ENCODE results near the gene HS1BP3. TPM values are rescaled to one million over a fixed set of nuclear protein-coding genes. Genes with fewer than 3 reads are reported as not detected.
A peak's percentile ranks its signal among the peaks of the same experiment; 100 is the strongest.

Gene HS1BP3
- total and polyA plus RNA-seq, 2 of the 13 experiments (the other 11 are each of a cell fraction or from before 2014, with no cell fraction given): 15.2 to 22.0 TPM

DNA sequence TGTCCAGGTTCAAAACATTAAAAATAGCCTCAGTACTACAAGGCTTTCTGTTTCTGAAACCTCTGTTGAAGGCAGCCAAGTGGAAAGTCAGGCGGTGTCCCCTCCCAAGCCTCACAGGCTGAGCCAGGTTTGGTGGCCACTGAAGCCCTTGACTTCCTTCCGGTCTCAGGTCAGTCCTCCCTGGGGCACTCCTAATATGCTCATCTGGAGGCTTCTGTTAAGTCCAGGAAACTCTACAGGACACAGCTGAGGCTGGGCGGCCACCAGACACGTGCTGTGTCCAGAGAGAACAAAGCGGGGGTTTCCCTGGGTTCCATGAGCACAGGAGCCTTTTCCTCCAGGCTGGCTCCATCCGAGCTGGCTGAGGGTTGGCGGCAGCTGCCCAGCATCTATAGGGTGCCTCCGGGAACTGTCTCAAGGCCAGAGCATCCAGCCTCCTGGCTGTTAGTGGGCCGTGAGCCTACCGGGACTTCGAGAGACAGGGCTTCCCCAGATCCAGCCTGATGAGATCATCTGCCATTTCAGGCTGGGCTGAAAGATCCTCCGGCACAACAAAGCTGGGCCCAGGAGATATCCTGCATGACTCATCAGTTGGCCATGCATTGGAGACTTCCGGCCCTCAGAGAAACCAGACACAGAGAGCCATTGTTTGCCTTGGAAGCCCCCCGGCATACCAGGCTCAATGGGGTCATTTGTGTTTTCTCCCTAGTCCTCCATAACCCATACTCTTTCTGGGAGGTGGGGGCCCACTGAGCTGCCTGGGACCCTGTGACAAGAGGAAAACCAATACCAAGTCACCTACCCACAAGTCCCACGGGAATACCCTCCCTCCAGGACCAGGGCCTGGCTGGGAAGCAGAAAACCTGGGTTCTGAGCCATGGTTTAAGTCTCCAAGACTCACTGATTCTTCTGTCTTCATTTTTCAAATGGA, 71.7 kb downstream of the HS1BP3 start (continued):
- TF ChIP-seq ZNF589 (CRISPR knock-in tag; conservative IDR thresholded peaks at IDR 0.05): 0 out of 2 replicates have a peak, but pooled peaks have one; percentile 55
- TF ChIP-seq ZBTB20 (CRISPR knock-in tag; IDR thresholded peaks at IDR 0.05; ENCODE audit: borderline replicate concordance, low read depth): peak; percentile 99
- 0 out of 2 replicates have a peak, but pooled peaks have one; percentile 7 for TF ChIP-seq ZNF33B (CRISPR knock-in tag; IDR thresholded peaks at IDR 0.05)
- TF ChIP-seq, protein P1, sequence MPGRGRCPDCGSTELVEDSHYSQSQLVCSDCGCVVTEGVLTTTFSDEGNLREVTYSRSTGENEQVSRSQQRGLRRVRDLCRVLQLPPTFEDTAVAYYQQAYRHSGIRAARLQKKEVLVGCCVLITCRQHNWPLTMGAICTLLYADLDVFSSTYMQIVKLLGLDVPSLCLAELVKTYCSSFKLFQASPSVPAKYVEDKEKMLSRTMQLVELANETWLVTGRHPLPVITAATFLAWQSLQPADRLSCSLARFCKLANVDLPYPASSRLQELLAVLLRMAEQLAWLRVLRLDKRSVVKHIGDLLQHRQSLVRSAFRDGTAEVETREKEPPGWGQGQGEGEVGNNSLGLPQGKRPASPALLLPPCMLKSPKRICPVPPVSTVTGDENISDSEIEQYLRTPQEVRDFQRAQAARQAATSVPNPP (CRISPR knock-in tag; IDR thresholded peaks at IDR 0.05): peak; percentile 79; the same call in 1 of the 2 replicates
- peak; percentile 87 for TF ChIP-seq NR2F6 (IDR thresholded peaks at IDR 0.05)
- peak; percentile 90 for TF ChIP-seq NR2F6 (CRISPR knock-in tag; IDR thresholded peaks at IDR 0.05)
- no peak for TF ChIP-seq KDM5A (IDR thresholded peaks at IDR 0.05; ENCODE audit: borderline replicate concordance, low read length)
- peak; percentile 95 for TF ChIP-seq NRL (CRISPR knock-in tag; IDR thresholded peaks at IDR 0.05; ENCODE audit: borderline replicate concordance)
- TF ChIP-seq, protein P2, sequence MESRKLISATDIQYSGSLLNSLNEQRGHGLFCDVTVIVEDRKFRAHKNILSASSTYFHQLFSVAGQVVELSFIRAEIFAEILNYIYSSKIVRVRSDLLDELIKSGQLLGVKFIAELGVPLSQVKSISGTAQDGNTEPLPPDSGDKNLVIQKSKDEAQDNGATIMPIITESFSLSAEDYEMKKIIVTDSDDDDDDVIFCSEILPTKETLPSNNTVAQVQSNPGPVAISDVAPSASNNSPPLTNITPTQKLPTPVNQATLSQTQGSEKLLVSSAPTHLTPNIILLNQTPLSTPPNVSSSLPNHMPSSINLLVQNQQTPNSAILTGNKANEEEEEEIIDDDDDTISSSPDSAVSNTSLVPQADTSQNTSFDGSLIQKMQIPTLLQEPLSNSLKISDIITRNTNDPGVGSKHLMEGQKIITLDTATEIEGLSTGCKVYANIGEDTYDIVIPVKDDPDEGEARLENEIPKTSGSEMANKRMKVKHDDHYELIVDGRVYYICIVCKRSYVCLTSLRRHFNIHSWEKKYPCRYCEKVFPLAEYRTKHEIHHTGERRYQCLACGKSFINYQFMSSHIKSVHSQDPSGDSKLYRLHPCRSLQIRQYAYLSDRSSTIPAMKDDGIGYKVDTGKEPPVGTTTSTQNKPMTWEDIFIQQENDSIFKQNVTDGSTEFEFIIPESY (CRISPR knock-in tag; IDR thresholded peaks at IDR 0.05): peak; percentile 63; the same call in 1 of the 2 replicates
- TF ChIP-seq HIVEP1 (CRISPR knock-in tag; IDR thresholded peaks at IDR 0.05): peak; percentile 100
- TF ChIP-seq SNAPC2 (CRISPR knock-in tag; IDR thresholded peaks at IDR 0.05): 0 out of 2 replicates have a peak, but pooled peaks have one; percentile 74
- TF ChIP-seq ARNTL (CRISPR knock-in tag; IDR thresholded peaks at IDR 0.05): peak; percentile 93; the same call in 1 of the 2 replicates
- TF ChIP-seq FIP1L1 (IDR thresholded peaks at IDR 0.05; ENCODE audit: borderline replicate concordance, insufficient read depth, low read depth, low read length): no peak; the same call in 1 of the 2 replicates
- peak; percentile 50; the same call in 1 of the 2 replicates for TF ChIP-seq ZNF3 (CRISPR knock-in tag; IDR thresholded peaks at IDR 0.05)
- TF ChIP-seq, protein P3, sequence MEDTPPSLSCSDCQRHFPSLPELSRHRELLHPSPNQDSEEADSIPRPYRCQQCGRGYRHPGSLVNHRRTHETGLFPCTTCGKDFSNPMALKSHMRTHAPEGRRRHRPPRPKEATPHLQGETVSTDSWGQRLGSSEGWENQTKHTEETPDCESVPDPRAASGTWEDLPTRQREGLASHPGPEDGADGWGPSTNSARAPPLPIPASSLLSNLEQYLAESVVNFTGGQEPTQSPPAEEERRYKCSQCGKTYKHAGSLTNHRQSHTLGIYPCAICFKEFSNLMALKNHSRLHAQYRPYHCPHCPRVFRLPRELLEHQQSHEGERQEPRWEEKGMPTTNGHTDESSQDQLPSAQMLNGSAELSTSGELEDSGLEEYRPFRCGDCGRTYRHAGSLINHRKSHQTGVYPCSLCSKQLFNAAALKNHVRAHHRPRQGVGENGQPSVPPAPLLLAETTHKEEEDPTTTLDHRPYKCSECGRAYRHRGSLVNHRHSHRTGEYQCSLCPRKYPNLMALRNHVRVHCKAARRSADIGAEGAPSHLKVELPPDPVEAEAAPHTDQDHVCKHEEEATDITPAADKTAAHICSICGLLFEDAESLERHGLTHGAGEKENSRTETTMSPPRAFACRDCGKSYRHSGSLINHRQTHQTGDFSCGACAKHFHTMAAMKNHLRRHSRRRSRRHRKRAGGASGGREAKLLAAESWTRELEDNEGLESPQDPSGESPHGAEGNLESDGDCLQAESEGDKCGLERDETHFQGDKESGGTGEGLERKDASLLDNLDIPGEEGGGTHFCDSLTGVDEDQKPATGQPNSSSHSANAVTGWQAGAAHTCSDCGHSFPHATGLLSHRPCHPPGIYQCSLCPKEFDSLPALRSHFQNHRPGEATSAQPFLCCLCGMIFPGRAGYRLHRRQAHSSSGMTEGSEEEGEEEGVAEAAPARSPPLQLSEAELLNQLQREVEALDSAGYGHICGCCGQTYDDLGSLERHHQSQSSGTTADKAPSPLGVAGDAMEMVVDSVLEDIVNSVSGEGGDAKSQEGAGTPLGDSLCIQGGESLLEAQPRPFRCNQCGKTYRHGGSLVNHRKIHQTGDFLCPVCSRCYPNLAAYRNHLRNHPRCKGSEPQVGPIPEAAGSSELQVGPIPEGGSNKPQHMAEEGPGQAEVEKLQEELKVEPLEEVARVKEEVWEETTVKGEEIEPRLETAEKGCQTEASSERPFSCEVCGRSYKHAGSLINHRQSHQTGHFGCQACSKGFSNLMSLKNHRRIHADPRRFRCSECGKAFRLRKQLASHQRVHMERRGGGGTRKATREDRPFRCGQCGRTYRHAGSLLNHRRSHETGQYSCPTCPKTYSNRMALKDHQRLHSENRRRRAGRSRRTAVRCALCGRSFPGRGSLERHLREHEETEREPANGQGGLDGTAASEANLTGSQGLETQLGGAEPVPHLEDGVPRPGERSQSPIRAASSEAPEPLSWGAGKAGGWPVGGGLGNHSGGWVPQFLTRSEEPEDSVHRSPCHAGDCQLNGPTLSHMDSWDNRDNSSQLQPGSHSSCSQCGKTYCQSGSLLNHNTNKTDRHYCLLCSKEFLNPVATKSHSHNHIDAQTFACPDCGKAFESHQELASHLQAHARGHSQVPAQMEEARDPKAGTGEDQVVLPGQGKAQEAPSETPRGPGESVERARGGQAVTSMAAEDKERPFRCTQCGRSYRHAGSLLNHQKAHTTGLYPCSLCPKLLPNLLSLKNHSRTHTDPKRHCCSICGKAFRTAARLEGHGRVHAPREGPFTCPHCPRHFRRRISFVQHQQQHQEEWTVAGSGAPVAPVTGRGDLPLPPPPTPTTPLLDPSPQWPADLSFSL (CRISPR knock-in tag; IDR thresholded peaks at IDR 0.05): no peak
- TF ChIP-seq SMAD1 (CRISPR knock-in tag; IDR thresholded peaks at IDR 0.05; ENCODE audit: borderline replicate concordance, low read depth): no peak; the same call in 1 of the 2 replicates
- peak; percentile 95 for TF ChIP-seq ZNF607 (CRISPR knock-in tag; IDR thresholded peaks at IDR 0.05; ENCODE audit: borderline replicate concordance)
- TF ChIP-seq ZNF138 (CRISPR knock-in tag; IDR thresholded peaks at IDR 0.05; ENCODE audit: low read depth): 0 out of 2 replicates have a peak, but pooled peaks have one; percentile 44
- peak; percentile 61 for TF ChIP-seq SRSF1 (optimal IDR thresholded peaks at IDR 0.05; ENCODE audit: low read depth, low read length)

Data from HepG2 (cell line).